Measurements from ENCODE around the gene SBNO2. TPM values are rescaled to one million over a fixed set of nuclear protein-coding genes. Genes with fewer than 3 reads are reported as not detected.
"Not testable (repeated sequence)": the region's sequence is repeated elsewhere in the genome, so short reads cannot be mapped to it uniquely, and the experiment has no call there.

The SBNO2 gene
- total RNA-seq, 1 experiment from 2014 or later, result 46.3 TPM

DNA sequence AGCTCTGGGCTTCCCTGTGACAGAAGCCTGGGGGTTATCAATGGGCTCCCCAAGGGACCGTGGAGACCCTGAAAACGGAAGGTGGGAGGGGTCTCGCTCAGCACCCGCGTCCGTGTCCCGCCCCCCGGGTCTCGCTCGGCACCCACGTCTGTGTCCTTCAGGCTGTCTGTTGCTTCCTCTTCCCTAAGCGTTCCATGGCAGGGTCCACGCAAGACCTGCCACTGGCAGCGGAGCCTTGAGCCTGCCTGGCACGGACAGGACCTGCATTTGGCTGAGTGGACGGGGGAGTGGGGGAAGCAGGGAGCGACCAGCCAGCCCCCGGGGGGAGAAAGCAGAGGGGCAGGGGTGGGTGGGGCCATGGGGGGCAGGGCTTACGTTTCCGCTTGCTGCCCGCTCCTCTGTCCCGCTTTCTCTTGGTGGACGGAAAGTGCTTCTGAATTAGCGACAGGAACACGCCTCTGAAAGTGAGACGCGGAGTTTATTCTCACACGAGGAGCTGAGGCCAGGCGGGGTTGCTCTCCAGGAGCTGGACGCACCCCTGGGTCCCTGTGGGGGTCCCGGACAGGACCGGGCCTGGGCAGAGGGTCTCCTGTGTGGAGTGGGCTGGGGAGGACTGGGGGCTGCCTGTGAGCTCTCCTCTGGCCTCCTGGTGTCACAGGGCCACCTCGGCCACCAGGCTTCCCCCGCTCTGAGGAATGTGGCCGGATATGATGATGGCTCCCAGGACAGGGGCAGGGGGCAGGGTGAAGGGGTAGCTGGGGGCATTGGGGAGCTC lies 58.2 kb downstream of the SBNO2 start:
- Histone ChIP-seq H2AFZ (ENCODE audit: low read length) (no peak overlapping the region), H3K14ac (ENCODE audit: insufficient read depth, low read length) (no peak overlapping the region), H3K79me2 (ENCODE audit: insufficient read depth, low read length) (no peaks in the 10 kb centered on the region), H3K9ac (ENCODE audit: extremely low read depth, insufficient read length, low read length) (no peak overlapping the region), H2BK12ac (ENCODE audit: insufficient read length, low read depth, low read length) (no peak overlapping the region), H3K4ac (ENCODE audit: low read depth, low read length) (no peak overlapping the region), H2AK5ac (ENCODE audit: insufficient read length, low read length) (no peak overlapping the region), H2BK5ac (ENCODE audit: insufficient read length, low read length) (no peak overlapping the region), H3K18ac (ENCODE audit: insufficient read length, low read depth, low read length) (no peak overlapping the region), H3T11ph (ENCODE audit: low read length) (no peak overlapping the region), H3K4me2 (ENCODE audit: insufficient read depth, insufficient read length, low read length) (no peak overlapping the region), H3K27ac (ENCODE audit: insufficient read length, low read depth, low read length) (no peak overlapping the region), H3K79me1 (ENCODE audit: insufficient read depth, low read depth, low read length, poor library complexity, severe bottlenecking) (no peaks in the 10 kb centered on the region), H2BK15ac (ENCODE audit: low read depth, low read length) (no peak overlapping the region), H3K23ac (ENCODE audit: insufficient read length, low read depth, low read length) (no peak overlapping the region), H4K8ac (replicated peaks; ENCODE audit: insufficient read length, low read depth, low read length) (no peak overlapping the region), H3K9me3 (ENCODE audit: control insufficient read depth, low read depth, low read length) (no peaks in the 10 kb centered on the region), H2BK20ac (ENCODE audit: low read depth, low read length, poor library complexity, severe bottlenecking) (no peak overlapping the region), H3K56ac (ENCODE audit: insufficient read length, low read depth, low read length) (no peak overlapping the region), H4K20me1 (ENCODE audit: control insufficient read depth, insufficient read depth, insufficient read length) (no peaks in the 10 kb centered on the region), H4K91ac (ENCODE audit: insufficient read length, low read depth, low read length) (no peak overlapping the region), H3K27me3 (ENCODE audit: insufficient read depth, low read length) (no peaks in the 10 kb centered on the region), H4K5ac (ENCODE audit: insufficient read length, low read depth, low read length) (no peak overlapping the region), H3K23me2 (ENCODE audit: insufficient read length, low read depth, low read length, poor library complexity, severe bottlenecking) (no peaks in the 10 kb centered on the region), H3K4me1 (ENCODE audit: insufficient read depth, low read length) (no peaks in the 10 kb centered on the region), H2BK120ac (ENCODE audit: low read depth, low read length, poor library complexity, severe bottlenecking) (no peak overlapping the region)
- TF ChIP-seq, protein P1, sequence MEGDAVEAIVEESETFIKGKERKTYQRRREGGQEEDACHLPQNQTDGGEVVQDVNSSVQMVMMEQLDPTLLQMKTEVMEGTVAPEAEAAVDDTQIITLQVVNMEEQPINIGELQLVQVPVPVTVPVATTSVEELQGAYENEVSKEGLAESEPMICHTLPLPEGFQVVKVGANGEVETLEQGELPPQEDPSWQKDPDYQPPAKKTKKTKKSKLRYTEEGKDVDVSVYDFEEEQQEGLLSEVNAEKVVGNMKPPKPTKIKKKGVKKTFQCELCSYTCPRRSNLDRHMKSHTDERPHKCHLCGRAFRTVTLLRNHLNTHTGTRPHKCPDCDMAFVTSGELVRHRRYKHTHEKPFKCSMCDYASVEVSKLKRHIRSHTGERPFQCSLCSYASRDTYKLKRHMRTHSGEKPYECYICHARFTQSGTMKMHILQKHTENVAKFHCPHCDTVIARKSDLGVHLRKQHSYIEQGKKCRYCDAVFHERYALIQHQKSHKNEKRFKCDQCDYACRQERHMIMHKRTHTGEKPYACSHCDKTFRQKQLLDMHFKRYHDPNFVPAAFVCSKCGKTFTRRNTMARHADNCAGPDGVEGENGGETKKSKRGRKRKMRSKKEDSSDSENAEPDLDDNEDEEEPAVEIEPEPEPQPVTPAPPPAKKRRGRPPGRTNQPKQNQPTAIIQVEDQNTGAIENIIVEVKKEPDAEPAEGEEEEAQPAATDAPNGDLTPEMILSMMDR (conservative IDR thresholded peaks at IDR 0.05), result no peak
- Mint-ChIP-seq H3K27me3 (ENCODE audit: low read depth) (peaks cover 2% of the 10 kb centered on the region), H3K4me3 (no peak overlapping the region), H3K4me1 (peaks cover 0 to 9% of the 10 kb centered on the region in 2 experiments; a peak in 2 of 4 replicates), H3K9me3 (no peaks in the 10 kb centered on the region), H3K36me3 (ENCODE audit: insufficient read depth in 1 of 3, low read depth in 3 of 3) (peaks cover 4 to 26% (median 15%) of the 10 kb centered on the region in 3 experiments; a peak in 5 of 7 replicates), H3K27ac (no peak overlapping the region; a peak in 1 of 7 replicates)
- no peak for DNase-seq
- no CpG with 5 or more reads among the region's 35 CpGs for WGBS (ENCODE audit: extremely low coverage, insufficient read length, low lambda C conversion rate)

DNA sequence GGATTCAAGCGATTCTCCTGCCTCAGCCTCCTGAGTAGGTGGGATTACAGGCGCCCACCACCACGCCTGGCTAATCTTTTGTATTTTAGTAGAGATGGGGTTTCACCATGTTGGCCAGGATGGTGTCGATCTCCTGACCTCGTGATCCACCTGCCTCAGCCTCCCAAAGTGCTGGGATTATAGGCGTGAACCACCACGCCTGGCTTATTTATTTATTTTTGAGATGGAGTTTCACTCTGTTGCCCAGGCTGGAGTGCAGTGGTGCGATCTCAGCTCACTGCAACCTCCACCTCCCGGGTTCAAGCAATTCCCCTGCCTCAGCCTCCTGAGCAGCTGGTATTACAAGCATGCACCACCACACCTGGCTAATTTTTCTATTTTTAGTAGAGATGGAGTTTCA lies 59.3 kb downstream of the SBNO2 start:
- H4K20me1 ChIP-seq (ENCODE audit: control insufficient read depth, insufficient read depth, insufficient read length); H3K79me1 ChIP-seq (ENCODE audit: insufficient read depth, low read depth, low read length, poor library complexity, severe bottlenecking); H2AFZ ChIP-seq (ENCODE audit: low read length); H4K5ac ChIP-seq (ENCODE audit: insufficient read length, low read depth, low read length); H3K4ac ChIP-seq (ENCODE audit: low read depth, low read length); H3K4me1 Mint-ChIP-seq; H3K14ac ChIP-seq (ENCODE audit: insufficient read depth, low read length); H3K4me2 ChIP-seq (ENCODE audit: insufficient read depth, insufficient read length, low read length); H3K4me1 ChIP-seq (ENCODE audit: insufficient read depth, low read length); H2BK120ac ChIP-seq (ENCODE audit: low read depth, low read length, poor library complexity, severe bottlenecking); H3K4me3 Mint-ChIP-seq; H3K18ac ChIP-seq (ENCODE audit: insufficient read length, low read depth, low read length); H3K9me3 ChIP-seq (ENCODE audit: control insufficient read depth, low read depth, low read length); H3K9me3 Mint-ChIP-seq; DNase-seq; H2AK5ac ChIP-seq (ENCODE audit: insufficient read length, low read length); H2BK12ac ChIP-seq (ENCODE audit: insufficient read length, low read depth, low read length); H3K23ac ChIP-seq (ENCODE audit: insufficient read length, low read depth, low read length); H2BK5ac ChIP-seq (ENCODE audit: insufficient read length, low read length); H3K27ac Mint-ChIP-seq; H3T11ph ChIP-seq (ENCODE audit: low read length); H3K27ac ChIP-seq (ENCODE audit: insufficient read length, low read depth, low read length); H3K27me3 ChIP-seq (ENCODE audit: insufficient read depth, low read length); H3K9ac ChIP-seq (ENCODE audit: extremely low read depth, insufficient read length, low read length); H2BK15ac ChIP-seq (ENCODE audit: low read depth, low read length); H3K27me3 Mint-ChIP-seq (ENCODE audit: low read depth); H3K56ac ChIP-seq (ENCODE audit: insufficient read length, low read depth, low read length); H3K79me2 ChIP-seq (ENCODE audit: insufficient read depth, low read length); H4K91ac ChIP-seq (ENCODE audit: insufficient read length, low read depth, low read length); H4K8ac ChIP-seq (replicated peaks; ENCODE audit: insufficient read length, low read depth, low read length); H2BK20ac ChIP-seq (ENCODE audit: low read depth, low read length, poor library complexity, severe bottlenecking); H3K23me2 ChIP-seq (ENCODE audit: insufficient read length, low read depth, low read length, poor library complexity, severe bottlenecking): not testable (repeated sequence)
- no CpG with 5 or more reads among the region's 9 CpGs for WGBS (ENCODE audit: extremely low coverage, insufficient read length, low lambda C conversion rate)
- peaks cover 4 to 18% (median 15%) of the 10 kb centered on the region in 3 experiments; a peak in 5 of 7 replicates for H3K36me3 Mint-ChIP-seq (ENCODE audit: insufficient read depth in 1 of 3, low read depth in 3 of 3)
